Panc1 (cell line): ENCODE results near the gene C5AR2. TPM values are rescaled to one million over a fixed set of nuclear protein-coding genes. Genes with fewer than 3 reads are reported as not detected.

Source experiments
- ATAC-seq: fragments of 200-7000 bp; cut with Tn5 transposase; 2 replicates; pipeline ENCODE4 v1.9.1; 2020; ENCODE audit warnings: mild to moderate bottlenecking, moderate library complexity
- BruUV-seq: library from RNA; stranded (reverse); fragments of 400-500 nt; replicated peaks from 2 replicates; lab custom pipeline; 2021; lab: Mats Ljungman, UMichigan
- CTCF ChIA-PET: fragments of 300-600 bp; sonication (Branson Sonifier 250); formaldehyde crosslinking; loops from one replicate; lab custom pipeline; 2022; ENCODE audit warnings: antibody characterized with exemption; lab: Charles Lee
- POLR2A ChIA-PET: fragments of 300-600 bp; sonication (Branson Sonifier 250); formaldehyde crosslinking; loops from one replicate; lab custom pipeline; 2022; ENCODE audit warnings: antibody characterized with exemption; lab: Charles Lee
- DNase-seq: peaks from one replicate; pipeline ENCODE4 v3.0.0-alpha.2; 2010; ENCODE audit warnings: low read depth, low spot score
- H3K27ac ChIP-seq: 2 replicates; pipeline ENCODE4 v1.5.1; 2011; ENCODE audit warnings: mild to moderate bottlenecking, low read length, inconsistent platforms
- H3K27me3 ChIP-seq: fragments of 200-500 bp; sonication (Bioruptor generic); 2 replicates; pipeline ENCODE4 v1.6.0; 2014; ENCODE audit warnings: low read length, inconsistent platforms; ENCODE audit not compliant: control insufficient read depth, insufficient read depth
- H3K36me3 ChIP-seq: fragments of 200-500 bp; sonication (Bioruptor generic); 2 replicates; pipeline ENCODE4 v1.5.1; 2014; ENCODE audit warnings: inconsistent platforms, mild to moderate bottlenecking, low read length, moderate library complexity; ENCODE audit not compliant: control insufficient read depth, insufficient read depth
- H3K4me1 ChIP-seq: 2 replicates; pipeline ENCODE4 v1.5.1; 2011; ENCODE audit warnings: inconsistent platforms, mild to moderate bottlenecking, low read length, moderate library complexity; ENCODE audit not compliant: control insufficient read depth, insufficient read depth
- H3K4me3 ChIP-seq, 2 experiments: 2 replicates each; pipeline ENCODE4 v1.5.1; 2011 to 2012; ENCODE audit warnings: low read depth in 2 of 2, low read length in 2 of 2, mild to moderate bottlenecking in 2 of 2, inconsistent platforms in 1 of 2, moderate library complexity in 1 of 2
- H3K9me3 ChIP-seq: fragments of 200-500 bp; sonication (Bioruptor generic); 2 replicates; pipeline ENCODE4 v1.5.1; 2014; ENCODE audit warnings: low read depth, mild to moderate bottlenecking, inconsistent platforms, low read length, moderate library complexity; ENCODE audit not compliant: control insufficient read depth, insufficient read depth
- POLR2AphosphoS5 ChIP-seq: IDR thresholded peaks from 2 replicates; pipeline ENCODE4 v1.6.1; 2012; ENCODE audit warnings: mild to moderate bottlenecking, low read depth, low read length, moderate library complexity
- REST ChIP-seq, 2 experiments: IDR thresholded peaks; 2 replicates each; pipeline ENCODE4 v1.6.1; 2011 to 2012; ENCODE audit warnings: low read depth in 2 of 2, control low read depth in 1 of 2, low read length in 1 of 2, mild to moderate bottlenecking in 1 of 2, moderate library complexity in 1 of 2; ENCODE audit not compliant: insufficient read depth in 1 of 2
- SIN3A ChIP-seq: IDR thresholded peaks from 2 replicates; pipeline ENCODE4 v1.6.1; 2012; ENCODE audit warnings: low read depth, mild to moderate bottlenecking, low read length, moderate library complexity, borderline replicate concordance; ENCODE audit not compliant: insufficient read depth
- TCF7L2 ChIP-seq: IDR thresholded peaks from 2 replicates; pipeline ENCODE4 v1.6.1; 2011; ENCODE audit warnings: mild to moderate bottlenecking, low read depth, low read length, inconsistent platforms
- in situ Hi-C: cut with HindIII; loops from 2 replicates; pipeline ENCODE4 v1.10.0; 2016; ENCODE audit warnings: low sequenced_read_pairs, low pct_unique_long_range_greater_than_20kb
- intact Hi-C: fragments of 100-400 bp; cut with micrococcal nuclease; formaldehyde crosslinking; loops from one replicate; pipeline ENCODE4 v1.10.0; 2022; ENCODE audit not compliant: unreplicated experiment
- total RNA-seq: library from RNA; stranded (reverse); gene quantifications from one replicate; pipeline ENCODE4 v1.2.1, GENCODE V29; 2021; ENCODE audit not compliant: unreplicated experiment
- TF ChIP-seq, protein P1 (sequence below): fragments of 450-650 bp; IDR thresholded peaks from 2 replicates; pipeline ENCODE4 v1.5.1; 2017; ENCODE audit warnings: mild to moderate bottlenecking

Gene C5AR2
- total RNA-seq, 1 experiment from 2014 or later: 0.03 TPM

DNA sequence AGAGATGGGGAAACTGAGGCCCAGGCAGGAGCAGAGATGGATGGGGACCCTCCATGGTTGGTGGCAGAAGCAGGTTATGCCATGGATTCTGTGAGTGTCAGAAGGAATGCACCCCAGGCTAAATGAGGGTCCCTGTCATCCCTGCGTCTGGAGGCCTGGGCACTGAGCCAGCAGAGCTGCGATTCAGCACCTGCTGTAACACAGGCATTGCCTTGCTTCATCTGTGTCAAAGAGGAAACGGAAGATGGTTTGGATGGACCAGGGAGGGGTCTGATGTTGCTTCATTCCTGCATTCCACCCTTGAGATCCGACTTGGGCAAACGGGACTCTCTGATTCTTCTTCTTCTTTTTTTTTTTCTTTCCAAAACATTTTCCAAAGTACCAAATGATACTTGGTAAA, 21.2 kb upstream of the C5AR2 start:
- Histone ChIP-seq H3K9me3 (no peaks in the 10 kb centered on the region), H3K36me3 (no peaks in the 10 kb centered on the region), H3K27ac (no peak overlapping the region), H3K4me1 (0 out of 2 replicates have a peak, but pooled peaks cover 3% of the 10 kb centered on the region), H3K4me3 (no peak overlapping the region), H3K27me3 (no peaks in the 10 kb centered on the region)
- POLR2A ChIA-PET: no interaction called here
- ATAC-seq: no peak
- no peak for DNase-seq
- TF ChIP-seq POLR2AphosphoS5 (no peak), REST (IDR thresholded peaks at IDR 0.05; ENCODE audit: insufficient read depth in 1 of 2, low read depth in 2 of 2, low read length in 1 of 2) (no peak), SIN3A (no peak), TCF7L2 (no peak)
- TF ChIP-seq, protein P1, sequence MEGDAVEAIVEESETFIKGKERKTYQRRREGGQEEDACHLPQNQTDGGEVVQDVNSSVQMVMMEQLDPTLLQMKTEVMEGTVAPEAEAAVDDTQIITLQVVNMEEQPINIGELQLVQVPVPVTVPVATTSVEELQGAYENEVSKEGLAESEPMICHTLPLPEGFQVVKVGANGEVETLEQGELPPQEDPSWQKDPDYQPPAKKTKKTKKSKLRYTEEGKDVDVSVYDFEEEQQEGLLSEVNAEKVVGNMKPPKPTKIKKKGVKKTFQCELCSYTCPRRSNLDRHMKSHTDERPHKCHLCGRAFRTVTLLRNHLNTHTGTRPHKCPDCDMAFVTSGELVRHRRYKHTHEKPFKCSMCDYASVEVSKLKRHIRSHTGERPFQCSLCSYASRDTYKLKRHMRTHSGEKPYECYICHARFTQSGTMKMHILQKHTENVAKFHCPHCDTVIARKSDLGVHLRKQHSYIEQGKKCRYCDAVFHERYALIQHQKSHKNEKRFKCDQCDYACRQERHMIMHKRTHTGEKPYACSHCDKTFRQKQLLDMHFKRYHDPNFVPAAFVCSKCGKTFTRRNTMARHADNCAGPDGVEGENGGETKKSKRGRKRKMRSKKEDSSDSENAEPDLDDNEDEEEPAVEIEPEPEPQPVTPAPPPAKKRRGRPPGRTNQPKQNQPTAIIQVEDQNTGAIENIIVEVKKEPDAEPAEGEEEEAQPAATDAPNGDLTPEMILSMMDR: no peak
- no TSS peak for BruUV-seq
- CTCF ChIA-PET: no interaction called here
- intact Hi-C loops (no loop called here), in situ Hi-C loops (no loop called here)

- H3K36me3 ChIP-seq: no peaks in the 10 kb centered on the region
- BruUV-seq: no TSS peak
- no peak overlapping the region for H3K27ac ChIP-seq
- ChIA-PET CTCF (no interaction called here), POLR2A (no interaction called here)
- in situ Hi-C loops: no loop called here
- 0 out of 2 replicates have a peak, but pooled peaks cover 3% of the 10 kb centered on the region for H3K4me1 ChIP-seq
- no peaks in the 10 kb centered on the region for H3K27me3 ChIP-seq
- no peak overlapping the region for H3K4me3 ChIP-seq
- ATAC-seq (no peak), DNase-seq (no peak)
- no peaks in the 10 kb centered on the region for H3K9me3 ChIP-seq
- TF ChIP-seq TCF7L2 (no peak), REST (IDR thresholded peaks at IDR 0.05; ENCODE audit: insufficient read depth in 1 of 2, low read depth in 2 of 2, low read length in 1 of 2) (no peak), SIN3A (no peak), POLR2AphosphoS5 (no peak)
- TF ChIP-seq, protein P1: no peak
- intact Hi-C loops: no loop called here
Observed at GRCh38 chr19:47312366-47313006, 19.5 kb upstream of the C5AR2 start.
